ENCODE measurements around the gene MAB21L3.

- TF ChIP-seq POLR2AphosphoS5 (IDR thresholded peaks at IDR 0.05; ENCODE audit: borderline replicate concordance, low read depth, low read length): no peak
- TF ChIP-seq EZH2 (IDR thresholded peaks at IDR 0.05): no peak
These were observed 32.4 kb upstream of the MAB21L3 start for GRCh38 chr1:116078699-116079223.
